GM18867 (cell line): ENCODE data around the gene RPUSD1.

Experiments
- ATAC-seq: cut with Tn5 transposase; IDR thresholded peaks from one replicate; pipeline ENCODE4 v1.9.1; 2021; ENCODE audit warnings: mild to moderate bottlenecking, moderate library complexity; ENCODE audit not compliant: unreplicated experiment

Gene RPUSD1

DNA sequence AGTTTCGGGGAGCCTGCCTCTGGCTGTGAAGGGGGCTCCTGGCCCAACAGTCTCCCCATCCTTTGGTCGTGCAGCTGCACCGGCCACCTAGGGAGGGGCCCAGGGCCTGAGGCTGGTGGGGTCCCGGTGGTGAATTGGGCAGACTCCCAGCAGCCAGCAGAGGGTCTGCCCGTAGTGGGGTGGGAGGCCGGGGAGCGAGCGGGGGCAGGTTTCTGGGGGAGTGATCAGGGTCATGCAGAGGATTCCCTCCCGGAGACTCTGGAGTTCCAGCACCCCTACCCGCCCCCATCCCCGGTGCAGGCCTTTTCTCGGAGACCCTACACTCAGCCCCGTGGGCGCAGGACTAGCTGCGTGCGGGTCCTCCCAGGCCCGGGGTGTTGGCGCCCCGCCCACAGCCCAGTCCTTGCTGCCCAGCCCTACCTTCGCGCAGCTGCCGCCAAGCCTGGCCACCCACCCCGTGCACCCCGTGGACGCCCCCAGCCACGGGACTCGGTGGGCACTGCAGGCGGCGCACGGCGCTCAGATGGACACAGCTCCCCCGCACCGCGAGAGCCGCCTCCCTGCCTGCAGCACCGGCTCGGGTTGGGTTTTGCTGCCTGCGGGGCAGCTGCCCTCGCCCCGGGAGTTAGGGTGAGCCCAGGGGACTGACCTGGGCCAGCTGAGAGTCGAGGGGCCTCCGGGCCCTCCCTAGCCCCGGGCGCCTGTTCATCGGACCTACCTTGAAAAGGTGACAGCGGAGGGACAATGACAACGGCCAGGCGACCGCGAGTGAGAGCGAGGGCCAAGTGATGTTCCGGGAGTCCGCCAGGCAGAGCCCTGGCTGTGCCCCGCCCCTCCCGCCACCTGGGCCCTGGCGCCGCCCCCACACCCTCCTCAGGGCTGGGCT lies 12.0 kb upstream of the RPUSD1 start, which contains the start of gene GNG13:
TSS of gene GNG13 (minus strand) at position 787 of the 886 bp plus-strand sequence. CDS start 1,657 bp downstream, outside the sequence.
- ATAC-seq = no peak

- no peak for ATAC-seq
Observed at GRCh38 chr16:799111-799947, 11.1 kb upstream of the RPUSD1 start.

- ATAC-seq = no peak
Observed at GRCh38 chr16:798666-799065, 10.5 kb upstream of the RPUSD1 start.

DNA sequence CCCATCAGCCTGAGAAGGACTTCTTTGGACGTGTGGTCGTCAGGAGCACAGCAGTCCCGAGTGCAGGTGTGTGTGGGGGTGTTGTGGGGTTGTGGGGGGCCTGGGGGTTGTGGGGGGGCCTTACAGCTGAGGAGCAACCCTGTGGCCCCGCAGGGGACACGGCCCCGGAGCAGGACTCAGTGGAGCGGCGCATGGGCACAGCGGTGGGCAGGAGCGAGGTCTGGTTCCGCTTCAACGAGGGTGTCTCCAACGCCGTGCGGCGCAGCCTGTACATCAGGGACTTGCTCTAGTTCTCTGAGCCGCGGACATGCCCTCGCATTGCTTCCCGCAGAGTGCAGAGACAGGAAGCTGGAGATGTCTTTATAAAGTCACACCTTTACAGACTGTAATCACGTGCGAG lies 9.5 kb upstream of the RPUSD1 start:
- no peak for ATAC-seq

DNA sequence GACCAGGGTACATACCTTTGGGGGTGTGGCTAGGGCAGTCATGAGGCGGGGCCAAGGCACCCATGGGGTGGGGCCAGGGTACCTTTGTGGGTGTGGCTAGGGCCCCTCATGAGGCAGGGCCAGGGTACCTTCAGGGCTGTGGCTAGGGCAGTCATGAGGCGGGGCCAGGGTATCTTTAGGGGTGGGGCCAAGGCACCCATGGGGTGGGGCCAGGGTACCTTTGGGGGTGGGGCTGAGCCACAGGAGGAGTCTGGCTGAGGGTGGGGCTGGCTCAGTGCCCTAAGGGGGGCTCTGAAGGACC lies 8.9 kb upstream of the RPUSD1 start:
- ATAC-seq = no peak

DNA sequence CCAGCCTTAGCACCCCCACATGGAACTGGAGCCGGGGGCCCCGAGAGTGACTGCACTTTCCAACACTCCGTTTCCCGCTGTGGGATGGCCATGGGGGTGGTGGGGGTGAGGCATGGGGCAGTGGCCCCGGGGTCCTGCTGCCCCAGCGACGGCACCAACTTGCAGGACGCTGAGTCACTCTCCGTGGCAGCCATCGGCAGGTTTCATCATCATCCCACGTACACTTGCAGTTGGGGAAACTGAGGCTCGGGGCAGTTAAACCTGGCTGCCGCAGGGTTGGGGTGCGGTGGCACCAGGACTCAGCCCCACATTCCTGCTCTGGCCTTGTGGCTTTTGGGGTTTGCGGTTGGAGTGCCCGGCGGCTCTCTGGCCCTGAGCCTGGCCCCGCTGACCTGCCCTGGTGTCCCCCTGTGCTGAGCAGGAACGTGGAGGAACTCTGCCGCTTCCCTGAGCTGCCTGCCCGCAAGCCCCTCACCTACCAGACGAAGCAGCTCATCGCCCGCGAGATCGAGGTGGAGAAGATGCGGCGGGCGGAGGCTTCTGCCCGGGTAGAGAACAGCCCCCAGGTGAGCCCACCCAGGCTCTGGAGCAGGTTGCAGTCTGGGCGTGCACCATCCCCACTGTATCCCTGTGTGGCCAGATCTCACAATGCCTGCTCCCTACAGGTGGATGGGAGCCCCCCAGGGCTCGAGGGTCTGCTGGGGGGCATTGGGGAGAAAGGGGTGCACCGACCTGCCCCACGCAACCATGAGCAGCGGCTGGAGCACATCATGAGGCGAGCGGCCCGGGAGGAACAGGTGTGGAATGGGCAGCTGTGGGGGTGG lies 8.3 kb upstream of the RPUSD1 start:
- ATAC-seq = no peak

GRCh38 chr16:795580-796229 lies 7.5 kb upstream of the RPUSD1 start:
- ATAC-seq = no peak

- no peak for ATAC-seq
Observed at GRCh38 chr16:794853-795466, 6.8 kb upstream of the RPUSD1 start.

DNA sequence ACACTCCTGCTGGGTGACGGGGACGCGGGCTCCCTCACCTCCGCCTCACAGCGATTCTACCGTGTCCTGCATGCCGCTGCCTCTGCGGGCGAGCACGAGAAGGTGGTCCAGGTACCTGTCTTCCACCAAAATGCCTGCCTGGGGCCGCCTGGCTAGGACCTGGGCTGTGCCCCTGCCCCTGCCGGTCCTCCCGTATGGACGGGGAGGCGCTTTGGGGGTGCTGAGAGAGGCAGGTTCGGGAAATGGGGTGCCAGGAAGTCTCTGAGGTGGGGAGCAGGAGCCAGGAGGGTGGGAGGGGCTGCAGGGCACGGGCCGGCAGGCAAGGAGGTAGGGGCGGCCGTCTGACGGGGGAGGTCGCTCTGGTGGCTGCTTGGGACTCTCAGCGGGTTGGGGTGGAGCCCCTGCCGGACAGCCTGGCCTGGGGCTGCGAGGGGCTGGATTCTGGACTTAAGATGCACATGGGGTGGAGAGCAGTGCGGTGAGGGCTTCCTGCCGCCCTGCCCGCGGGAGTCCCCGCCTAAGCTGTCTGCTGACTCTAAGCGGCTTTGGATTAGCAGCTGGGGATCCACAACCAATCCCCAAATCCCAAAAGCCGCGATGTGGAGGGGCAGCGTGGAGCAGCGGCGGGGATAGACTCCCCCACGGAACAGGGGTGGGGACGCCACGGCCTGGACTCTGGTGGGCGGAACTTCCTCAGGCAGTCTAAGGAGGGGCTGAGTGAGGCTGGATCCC lies 6.1 kb upstream of the RPUSD1 start:
- no peak for ATAC-seq

- ATAC-seq = no peak
Observed at GRCh38 chr16:793414-793813, 5.2 kb upstream of the RPUSD1 start.

GRCh38 chr16:792221-792995 lies 4.2 kb upstream of the RPUSD1 start:
- no peak for ATAC-seq

DNA sequence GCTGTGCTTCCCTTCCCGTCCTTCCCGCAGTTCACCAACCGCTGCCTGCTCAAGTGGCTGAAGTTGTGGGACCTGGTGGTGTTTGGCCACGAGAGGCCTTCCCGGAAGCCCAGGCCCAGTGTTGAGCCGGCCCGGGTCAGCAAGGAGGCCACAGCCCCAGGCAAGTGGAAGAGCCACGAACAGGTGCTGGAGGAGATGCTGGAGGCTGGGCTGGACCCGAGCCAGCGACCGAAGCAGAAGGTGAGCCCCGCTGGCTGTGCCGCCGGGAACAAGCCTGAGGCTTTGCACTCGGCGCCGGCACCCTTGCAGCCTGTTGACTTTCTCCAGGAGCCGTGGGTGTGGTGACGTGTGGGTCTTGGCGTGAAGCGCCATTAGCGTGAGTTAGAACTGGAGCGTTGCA lies 3.0 kb upstream of the RPUSD1 start:
- no peak for ATAC-seq

DNA sequence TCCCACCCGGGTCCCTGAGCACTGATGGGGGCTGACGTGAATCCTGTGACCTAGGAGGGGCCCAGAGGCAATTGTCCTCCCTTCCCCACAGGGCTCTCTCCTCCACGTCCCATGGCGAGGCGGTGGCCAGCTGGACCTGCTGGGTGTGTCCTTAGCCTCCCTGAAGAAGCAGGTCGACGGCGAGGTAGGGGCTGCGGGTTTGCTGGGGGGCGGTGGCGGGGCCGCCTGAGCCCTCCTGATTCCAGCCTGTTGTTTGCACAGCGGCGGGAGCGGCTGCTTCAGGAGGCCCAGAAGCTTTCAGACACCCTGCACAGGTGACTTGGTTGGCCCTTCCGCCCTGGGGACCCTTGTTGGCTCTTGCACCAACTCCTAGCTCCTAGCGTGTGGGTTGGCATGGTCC lies 1.9 kb upstream of the RPUSD1 start:
- no peak for ATAC-seq

- no peak for ATAC-seq
Observed at GRCh38 chr16:789191-789850, 1.1 kb upstream of the RPUSD1 start.

DNA sequence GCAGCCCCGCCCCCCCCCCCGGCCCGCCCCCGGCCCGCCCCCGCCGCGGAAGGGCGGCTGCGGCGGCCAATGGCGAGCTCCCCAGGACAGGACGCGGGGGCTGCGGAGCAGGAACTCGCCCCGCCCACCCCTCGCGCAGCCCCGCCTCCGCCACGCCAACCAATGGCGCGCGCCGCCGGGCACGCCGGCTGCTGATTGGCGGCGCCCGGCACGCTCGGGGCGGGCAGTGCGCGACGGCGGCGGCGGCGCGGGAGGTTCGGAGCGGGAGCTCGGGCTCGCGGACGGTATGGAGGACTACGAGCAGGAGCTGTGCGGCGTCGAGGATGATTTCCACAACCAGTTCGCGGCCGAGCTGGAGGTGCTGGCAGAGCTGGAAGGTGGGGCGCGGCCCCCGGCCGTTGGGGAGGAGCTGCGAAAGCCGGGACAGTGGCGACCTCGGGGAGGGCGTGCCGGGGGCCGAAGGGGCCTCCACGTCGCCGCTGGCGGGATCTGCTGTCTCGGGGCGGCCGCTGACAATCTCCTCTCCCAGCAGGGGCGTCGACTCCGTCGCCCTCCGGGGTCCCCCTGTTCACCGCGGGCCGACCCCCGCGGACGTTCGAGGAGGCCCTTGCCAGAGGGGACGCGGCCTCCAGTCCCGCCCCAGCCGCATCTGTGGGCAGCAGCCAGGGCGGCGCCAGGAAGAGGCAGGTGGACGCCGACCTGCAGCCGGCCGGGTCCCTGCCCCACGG lies 382 bp upstream of the RPUSD1 start, which contains the start of gene CHTF18:
TSS of gene CHTF18 (plus strand) at position 222 of the 728 bp plus-strand sequence. CDS start at position 287, 65 bp downstream.
- peak; percentile 67 for ATAC-seq

DNA sequence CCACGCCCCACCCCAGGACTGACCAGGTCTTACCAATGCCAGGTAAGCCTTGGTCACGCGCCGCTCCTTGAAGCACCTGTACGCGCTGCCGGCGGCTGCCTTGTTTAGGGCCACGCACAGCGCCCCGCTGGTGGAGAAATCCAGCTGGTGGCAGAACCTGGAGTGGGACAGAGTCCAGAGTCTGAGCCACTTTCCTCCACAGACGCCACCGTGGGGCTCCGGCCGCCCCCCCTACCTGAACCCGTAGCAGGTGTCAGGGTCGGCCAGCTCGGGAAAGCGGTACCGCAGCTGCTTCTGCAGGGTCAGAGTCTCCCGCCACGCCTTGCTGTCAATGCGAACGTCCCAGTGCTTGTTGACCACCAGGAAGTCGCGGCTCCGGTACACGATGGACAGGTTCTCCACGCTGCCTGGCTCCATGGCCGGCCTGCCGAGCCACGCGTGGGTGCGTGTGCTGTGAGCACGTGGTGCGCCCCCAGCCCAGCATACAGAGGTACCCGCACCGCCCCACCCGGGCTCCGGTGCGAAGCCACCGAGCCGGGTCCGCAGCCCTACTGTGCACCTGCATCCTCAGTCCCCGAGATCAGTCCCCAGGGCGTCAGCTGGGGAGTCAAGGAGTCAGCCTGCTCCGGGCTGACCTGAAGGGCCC lies 737 bp downstream of the RPUSD1 start:
- no peak for ATAC-seq
